Measurements from ENCODE around the gene PSMD12. TPM values are rescaled to one million over a fixed set of nuclear protein-coding genes. Genes with fewer than 3 reads are reported as not detected.
"Not testable (repeated sequence)": the region's sequence is repeated elsewhere in the genome, so short reads cannot be mapped to it uniquely, and the experiment has no call there.

PSMD12 gene
- total RNA-seq = 58.1 and 63.2 TPM in 2 replicates

- intact Hi-C loops (cut with micrococcal nuclease) = loop anchor here (1.0 to 10.0 kb wide), 7 partner anchors 8 to 1958 kb away; partner anchors contain the start of genes ABCA5, HELZ, KPNA2 and NOL11
Measured at GRCh38 chr17:67366193-67367157, at the start of gene PSMD12. Gene PSMD12, minus strand, starts transcription at chr17:67366577. Its CDS starts 58 bp downstream, at chr17:67366519.

- intact Hi-C loops (cut with micrococcal nuclease) = no loop called here
Measured at GRCh38 chr17:67415291-67415690, 48.9 kb upstream of the PSMD12 start.

- intact Hi-C loops (cut with micrococcal nuclease) = no loop called here
Measured at GRCh38 chr17:67414559-67414958, 48.2 kb upstream of the PSMD12 start.

GRCh38 chr17:67414130-67414529 lies 47.8 kb upstream of the PSMD12 start:
- intact Hi-C loops (cut with micrococcal nuclease) = no loop called here

GRCh38 chr17:67413388-67413787 lies 47.0 kb upstream of the PSMD12 start:
- intact Hi-C loops (cut with micrococcal nuclease) = no loop called here

GRCh38 chr17:67412941-67413340 lies 46.6 kb upstream of the PSMD12 start:
- intact Hi-C loops (cut with micrococcal nuclease) = no loop called here

GRCh38 chr17:67412032-67412431 lies 45.7 kb upstream of the PSMD12 start:
- intact Hi-C loops (cut with micrococcal nuclease) = no loop called here

GRCh38 chr17:67411397-67411796 lies 45.0 kb upstream of the PSMD12 start:
- intact Hi-C loops (cut with micrococcal nuclease) = no loop called here

GRCh38 chr17:67408455-67408830 lies 42.1 kb upstream of the PSMD12 start:
- intact Hi-C loops (cut with micrococcal nuclease) = not testable (repeated sequence)

GRCh38 chr17:67403483-67403882 lies 37.1 kb upstream of the PSMD12 start:
- intact Hi-C loops (cut with micrococcal nuclease) = no loop called here

- intact Hi-C loops (cut with micrococcal nuclease) = no loop called here
Measured at GRCh38 chr17:67403065-67403464, 36.7 kb upstream of the PSMD12 start.

- intact Hi-C loops (cut with micrococcal nuclease) = no loop called here
Measured at GRCh38 chr17:67401598-67402504, 35.5 kb upstream of the PSMD12 start.

- intact Hi-C loops (cut with micrococcal nuclease) = no loop called here
Measured at GRCh38 chr17:67401106-67401505, 34.7 kb upstream of the PSMD12 start.

GRCh38 chr17:67400193-67400592 lies 33.8 kb upstream of the PSMD12 start:
- intact Hi-C loops (cut with micrococcal nuclease) = no loop called here

- intact Hi-C loops (cut with micrococcal nuclease) = loop anchor here (1.0 kb wide), 1 partner anchor 22 kb away; no protein-coding TSS in a partner anchor
Measured at GRCh38 chr17:67399676-67400075, 33.3 kb upstream of the PSMD12 start.

- intact Hi-C loops (cut with micrococcal nuclease) = no loop called here
Measured at GRCh38 chr17:67393809-67394397, 27.5 kb upstream of the PSMD12 start.

- intact Hi-C loops (cut with micrococcal nuclease) = no loop called here
Measured at GRCh38 chr17:67392111-67392510, 25.7 kb upstream of the PSMD12 start.

- intact Hi-C loops (cut with micrococcal nuclease) = loop anchor here (1.0 kb wide), 6 partner anchors 7 to 62 kb away; partner anchors contain the start of gene PITPNC1
Measured at GRCh38 chr17:67390646-67391361, 24.4 kb upstream of the PSMD12 start.

GRCh38 chr17:67390006-67390645 lies 23.7 kb upstream of the PSMD12 start:
- intact Hi-C loops (cut with micrococcal nuclease) = loop anchor here (1.0 kb wide), 6 partner anchors 8 to 63 kb away; partner anchors contain the start of gene PITPNC1

- intact Hi-C loops (cut with micrococcal nuclease) = no loop called here
Measured at GRCh38 chr17:67388986-67389385, 22.6 kb upstream of the PSMD12 start.

All from T-helper 1 cell treated with Interleukin-12 subunit alpha and Interleukin-12 subunit beta and Interleukin-4 antibody, amounts not matched to agents 30 ng/mL and 1 ng/mL, for 36 hours (primary cell).